Esophagus muscularis mucosa (tissue), 3 donors: ENCODE data around the gene FBXW5.

ENCODE experiments used
- CTCF ChIP-seq, 3 experiments: fragments of 200-600 bp in 2 of 3; fragments of 450-650 bp in 1 of 3; sonication (generic) in 2 of 3; IDR thresholded peaks; one replicate each; pipeline ENCODE4 v1.5.1; 2017 to 2019; ENCODE audit warnings: antibody characterized with exemption in 3 of 3, mild to moderate bottlenecking in 2 of 3, moderate library complexity in 1 of 3
- POLR2A ChIP-seq: fragments of 450-650 bp; IDR thresholded peaks from one replicate; pipeline ENCODE4 v1.6.1; 2017; ENCODE audit warnings: antibody characterized with exemption, moderate library complexity, mild to moderate bottlenecking, low read depth
- POLR2AphosphoS5 ChIP-seq, 2 donors: sonication (generic); formaldehyde crosslinking; IDR thresholded peaks; one replicate each; pipeline ENCODE4 v1.6.1; 2017; ENCODE audit warnings: antibody characterized with exemption in 2 of 2

GRCh38 chr9:136921307-136921706 lies 23.2 kb downstream of the FBXW5 start:
- TF ChIP-seq CTCF (IDR thresholded peaks at IDR 0.05) (no peak), POLR2A (no peak), POLR2AphosphoS5 (IDR thresholded peaks at IDR 0.05) (no peak)
